HEK293T (cell line): ENCODE data around the gene GCNT2.

ENCODE experiments used
- ARNT ChIP-seq: fragments of 450-650 bp; IDR thresholded peaks from 2 replicates; pipeline ENCODE4 v1.6.1; 2017; ENCODE audit warnings: mild to moderate bottlenecking
- BHLHE40 ChIP-seq: fragments of 450-650 bp; IDR thresholded peaks from 2 replicates; pipeline ENCODE4 v1.6.1; 2016; ENCODE audit warnings: mild to moderate bottlenecking, moderate library complexity, borderline replicate concordance
- ELF4 ChIP-seq: fragments of 450-650 bp; IDR thresholded peaks from 2 replicates; pipeline ENCODE4 v1.6.1; 2017; ENCODE audit warnings: antibody characterized with exemption
- FOXA1 ChIP-seq: fragments of 450-650 bp; IDR thresholded peaks from 2 replicates; pipeline ENCODE4 v1.6.1; 2016; ENCODE audit warnings: mild to moderate bottlenecking
- FOXM1 ChIP-seq: fragments of 450-650 bp; IDR thresholded peaks from 2 replicates; pipeline ENCODE4 v1.6.1; 2017; ENCODE audit warnings: mild to moderate bottlenecking, borderline replicate concordance
- SUZ12 ChIP-seq: fragments of 450-650 bp; IDR thresholded peaks from 2 replicates; pipeline ENCODE4 v1.6.1; 2016; ENCODE audit warnings: mild to moderate bottlenecking
- TARDBP ChIP-seq: fragments of 450-650 bp; IDR thresholded peaks from 2 replicates; pipeline ENCODE4 v1.6.1; 2016
- ZNF384 ChIP-seq: fragments of 450-650 bp; IDR thresholded peaks from 2 replicates; pipeline ENCODE4 v1.6.1; 2016
- TF ChIP-seq, protein P1 (sequence below): fragments of 450-650 bp; IDR thresholded peaks from 2 replicates; pipeline ENCODE4 v1.6.1; 2016

DNA sequence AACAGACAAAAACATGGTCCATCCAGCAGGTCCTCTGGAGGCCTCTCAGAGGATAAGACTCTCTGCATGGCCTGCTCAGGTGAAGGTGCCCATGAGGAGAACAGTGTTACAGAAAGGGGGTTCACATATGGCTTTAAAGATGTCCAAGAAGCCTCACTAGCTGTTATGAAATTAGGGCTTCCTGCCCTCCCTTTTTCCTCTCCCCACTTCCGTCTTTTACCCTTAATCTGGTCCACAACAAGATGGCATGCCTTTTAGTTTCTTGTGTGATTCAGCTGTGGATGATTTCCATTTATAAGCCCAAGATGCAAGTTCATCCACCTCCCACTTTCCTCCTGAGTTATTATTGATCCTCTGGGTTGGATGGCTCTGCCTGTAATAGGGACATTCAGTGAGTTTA lies 14.0 kb downstream of the GCNT2 start:
- TF ChIP-seq, protein P1, sequence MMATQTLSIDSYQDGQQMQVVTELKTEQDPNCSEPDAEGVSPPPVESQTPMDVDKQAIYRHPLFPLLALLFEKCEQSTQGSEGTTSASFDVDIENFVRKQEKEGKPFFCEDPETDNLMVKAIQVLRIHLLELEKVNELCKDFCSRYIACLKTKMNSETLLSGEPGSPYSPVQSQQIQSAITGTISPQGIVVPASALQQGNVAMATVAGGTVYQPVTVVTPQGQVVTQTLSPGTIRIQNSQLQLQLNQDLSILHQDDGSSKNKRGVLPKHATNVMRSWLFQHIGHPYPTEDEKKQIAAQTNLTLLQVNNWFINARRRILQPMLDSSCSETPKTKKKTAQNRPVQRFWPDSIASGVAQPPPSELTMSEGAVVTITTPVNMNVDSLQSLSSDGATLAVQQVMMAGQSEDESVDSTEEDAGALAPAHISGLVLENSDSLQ: no peak
- TF ChIP-seq ZNF384 (no peak), FOXM1 (no peak), ARNT (no peak), SUZ12 (no peak), TARDBP (no peak), FOXA1 (no peak), ELF4 (no peak), BHLHE40 (no peak)
